Stimulated activated CD4-positive, alpha-beta T cell treated with anti-CD3 and anti-CD28 coated beads, Interleukin-2, amount 100 ng/mL, for 4 hours (primary cell): ENCODE results near the gene MIPOL1.

Experiments used
- DNase-seq: peaks from one replicate; pipeline ENCODE4 v3.0.0-alpha.2; 2020; ENCODE audit warnings: low read depth

MIPOL1 gene

DNA sequence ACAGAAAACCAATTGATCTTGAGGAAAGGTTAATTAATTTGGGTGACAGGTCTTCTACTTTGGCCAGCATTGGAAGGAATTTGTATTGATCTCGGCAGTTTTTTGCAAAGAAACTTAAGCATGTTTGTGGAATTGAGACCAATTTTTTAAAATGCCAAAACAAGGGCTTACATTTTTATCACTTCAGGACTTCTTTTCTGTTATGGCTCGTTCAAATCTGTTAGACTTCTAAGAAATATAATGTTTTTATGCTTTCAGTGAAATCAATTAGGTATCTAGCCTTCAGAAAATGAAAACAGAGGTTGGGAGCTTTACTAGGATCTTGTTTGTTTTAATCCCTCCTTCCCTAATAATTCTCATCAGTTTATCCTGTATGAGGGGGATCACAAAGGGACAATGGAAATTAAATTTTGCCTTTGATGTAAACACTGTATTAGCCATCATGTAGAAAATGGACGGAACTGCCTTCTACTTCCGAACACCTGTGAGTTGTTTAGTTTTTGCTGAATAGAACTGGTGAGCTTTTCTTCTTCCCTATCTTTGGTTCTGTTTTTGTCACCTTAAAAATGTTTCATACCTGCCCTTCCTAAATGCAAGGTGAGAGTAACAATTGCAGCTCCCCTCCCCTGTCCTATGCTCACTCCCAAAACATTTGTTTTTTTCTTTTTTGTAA lies 389.5 kb downstream of the MIPOL1 start:
- no peak for DNase-seq

DNA sequence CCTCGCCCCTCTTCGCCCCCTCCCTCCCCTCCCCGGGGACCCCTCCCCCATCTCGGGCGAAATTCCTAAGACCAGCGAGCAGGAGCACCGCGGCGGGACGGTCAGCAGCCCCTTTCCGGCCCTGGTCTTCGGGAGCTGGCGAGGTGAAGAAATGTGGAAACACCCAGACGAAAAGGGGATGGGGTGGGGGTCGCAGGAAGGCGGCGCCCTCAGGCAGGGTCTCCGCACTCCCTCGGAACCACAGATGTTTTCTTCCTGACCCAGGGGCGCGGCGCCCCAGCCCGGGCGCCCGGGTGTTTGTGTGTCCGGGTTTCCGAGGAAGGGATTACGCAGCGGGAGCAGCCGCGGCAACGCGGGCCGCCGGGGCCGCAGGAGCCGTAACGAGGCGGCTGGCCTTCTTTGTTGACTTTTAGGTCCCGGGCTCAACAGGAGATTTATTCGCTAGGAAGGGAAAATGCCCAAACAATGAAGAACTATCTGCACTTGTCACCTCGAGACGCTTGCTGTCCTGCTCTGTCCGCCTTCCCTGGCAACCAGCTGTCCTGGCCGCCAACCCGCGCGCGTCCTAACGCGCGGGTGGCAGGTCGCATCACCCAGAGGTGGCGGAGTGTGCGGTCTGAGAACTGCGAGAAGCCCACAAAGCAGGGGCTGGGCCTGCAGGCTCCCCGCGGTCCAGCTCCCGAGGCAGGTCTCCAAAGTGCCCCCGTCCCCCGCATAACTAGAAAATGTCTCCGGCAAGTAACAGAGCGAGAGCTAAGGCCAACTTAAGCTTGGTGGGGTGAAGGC lies 390.3 kb downstream of the MIPOL1 start:
- DNase-seq = no peak

DNA sequence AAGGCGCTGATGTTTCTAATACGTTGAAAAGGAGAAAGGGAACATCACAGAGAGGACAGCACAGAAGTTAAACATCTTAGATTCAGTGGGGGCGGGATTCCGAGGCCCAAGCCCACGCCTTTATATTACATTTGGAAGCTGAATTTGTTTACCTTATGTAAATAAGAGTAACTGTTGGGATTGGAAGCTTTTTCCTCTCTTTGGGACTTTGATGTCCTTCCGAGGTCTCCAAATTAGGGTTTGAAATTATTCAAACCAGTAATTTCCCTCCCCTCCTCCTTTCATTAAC lies 390.9 kb downstream of the MIPOL1 start:
- no peak for DNase-seq

DNA sequence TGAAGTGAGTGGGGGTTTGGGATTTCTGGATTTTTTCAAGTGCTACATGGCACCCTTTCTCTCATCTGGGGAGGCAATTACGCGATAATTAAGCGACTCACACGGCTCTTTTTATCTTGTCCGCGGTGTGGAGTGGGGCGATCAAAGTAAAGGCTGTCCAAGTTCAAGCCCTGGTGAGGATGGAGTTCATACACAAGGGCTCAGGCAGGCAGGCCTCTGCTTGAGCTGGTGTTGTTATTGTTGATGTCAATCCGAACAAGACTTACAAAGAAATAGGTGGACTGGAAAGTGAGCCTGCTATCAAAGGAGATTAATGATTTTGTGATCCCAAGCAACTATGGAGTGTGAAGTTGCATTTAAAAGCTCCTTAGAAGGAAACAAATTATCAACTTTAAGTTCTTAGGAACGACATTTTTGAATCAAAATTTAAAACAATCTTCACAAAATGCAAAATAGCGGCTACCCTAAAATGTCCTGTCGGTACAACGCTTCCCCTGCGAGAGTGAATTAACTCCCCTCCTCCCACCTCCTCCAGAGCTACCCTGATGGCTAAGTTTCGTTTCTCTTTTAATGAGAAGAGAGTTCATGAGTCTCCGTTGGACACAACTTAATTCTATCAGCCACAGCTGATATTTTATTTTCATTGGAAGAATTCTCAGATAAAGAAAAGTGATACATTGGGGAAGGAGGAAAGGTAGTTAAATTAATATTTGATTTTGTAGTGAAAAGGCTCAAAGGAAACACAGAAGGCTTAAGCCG lies 391.4 kb downstream of the MIPOL1 start:
- DNase-seq = no peak

DNA sequence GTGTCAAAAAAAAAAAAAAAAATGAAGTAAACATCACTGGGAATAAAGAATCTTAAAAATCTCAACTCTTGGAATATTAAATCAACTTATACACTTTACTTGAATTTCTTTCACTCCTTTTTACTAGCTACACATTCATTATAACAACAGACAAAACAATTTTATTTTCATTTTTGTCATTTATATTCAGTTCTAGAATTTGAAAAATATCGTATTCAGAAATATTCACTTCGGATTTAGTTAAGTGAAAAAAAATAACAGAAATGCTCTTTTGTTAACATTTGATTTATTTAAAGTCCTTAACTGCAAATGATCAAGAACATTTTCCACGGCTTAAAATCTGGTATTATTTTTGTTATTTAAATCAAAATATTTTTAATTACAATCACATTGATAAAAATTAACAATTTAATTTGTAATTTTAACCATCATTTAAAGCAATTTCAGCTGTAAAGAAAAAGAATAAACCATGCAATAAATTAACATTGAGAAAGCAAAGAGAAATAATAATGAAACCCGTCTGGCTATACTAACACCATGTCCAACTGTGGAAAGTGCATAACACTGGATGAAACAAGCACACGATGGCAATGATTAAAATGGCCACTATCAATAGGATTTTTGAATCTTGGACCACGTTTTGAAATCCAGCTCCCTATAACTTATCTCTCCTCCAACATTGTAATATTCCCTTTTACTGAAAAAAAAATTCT lies 392.1 kb downstream of the MIPOL1 start:
- no peak for DNase-seq

- no peak for DNase-seq
Observed at GRCh38 chr14:37590428-37591139, 392.8 kb downstream of the MIPOL1 start.

DNA sequence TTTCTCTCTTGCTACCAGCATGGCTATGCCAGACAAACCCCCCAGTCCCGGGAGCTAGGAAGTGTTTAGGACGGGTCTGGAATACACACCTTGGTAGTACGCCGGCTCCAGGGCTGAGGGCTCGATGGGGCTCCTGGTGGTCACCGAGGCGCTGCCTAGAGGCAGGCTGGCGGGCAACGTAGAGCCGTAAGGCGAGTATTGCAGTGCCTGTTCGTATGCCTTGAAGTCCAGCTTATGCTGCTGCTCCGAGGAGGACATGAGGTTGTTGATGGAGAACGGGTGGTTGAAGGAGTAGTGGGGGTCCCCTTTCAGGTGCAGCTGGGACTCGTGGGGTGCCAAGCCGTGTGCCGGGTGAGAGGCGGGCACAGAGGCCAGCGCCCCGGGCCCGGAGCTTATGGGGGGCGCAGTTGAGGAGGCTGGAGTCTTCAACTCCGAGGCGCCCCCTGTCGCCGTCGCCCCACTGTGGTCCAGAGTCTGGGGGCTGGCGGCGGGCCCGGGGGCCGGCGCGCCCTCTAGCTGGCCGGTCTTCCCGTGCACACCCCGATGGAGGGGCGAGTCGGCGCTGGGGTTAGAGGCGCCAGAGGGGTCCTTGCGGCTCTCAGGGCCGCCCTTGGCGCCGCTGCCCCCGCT lies 393.7 kb downstream of the MIPOL1 start:
- no peak for DNase-seq

DNA sequence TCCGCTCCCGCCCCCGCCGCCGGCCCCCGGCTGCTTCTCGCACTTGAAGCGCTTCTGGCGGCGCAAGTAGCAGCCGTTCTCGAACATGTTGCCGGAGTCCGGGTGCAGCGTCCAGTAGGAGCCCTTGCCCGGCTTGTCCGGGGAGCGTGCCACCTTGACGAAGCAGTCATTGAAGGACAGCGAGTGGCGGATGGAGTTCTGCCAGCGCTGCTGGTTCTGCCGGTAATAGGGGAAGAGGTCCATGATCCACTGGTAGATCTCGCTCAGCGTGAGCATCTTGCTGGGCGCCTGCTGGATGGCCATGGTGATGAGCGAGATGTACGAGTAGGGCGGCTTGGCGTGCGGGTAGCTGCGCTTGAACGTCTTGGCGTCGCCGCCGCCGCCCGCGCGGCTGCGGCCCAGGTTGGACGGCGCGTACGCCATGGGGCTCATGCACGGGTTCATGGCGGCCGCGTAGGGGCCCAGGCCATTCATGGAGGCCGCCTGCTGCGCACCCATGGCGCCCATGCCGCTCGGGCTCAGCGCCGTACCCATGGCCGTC lies 394.3 kb downstream of the MIPOL1 start:
- DNase-seq = no peak

DNA sequence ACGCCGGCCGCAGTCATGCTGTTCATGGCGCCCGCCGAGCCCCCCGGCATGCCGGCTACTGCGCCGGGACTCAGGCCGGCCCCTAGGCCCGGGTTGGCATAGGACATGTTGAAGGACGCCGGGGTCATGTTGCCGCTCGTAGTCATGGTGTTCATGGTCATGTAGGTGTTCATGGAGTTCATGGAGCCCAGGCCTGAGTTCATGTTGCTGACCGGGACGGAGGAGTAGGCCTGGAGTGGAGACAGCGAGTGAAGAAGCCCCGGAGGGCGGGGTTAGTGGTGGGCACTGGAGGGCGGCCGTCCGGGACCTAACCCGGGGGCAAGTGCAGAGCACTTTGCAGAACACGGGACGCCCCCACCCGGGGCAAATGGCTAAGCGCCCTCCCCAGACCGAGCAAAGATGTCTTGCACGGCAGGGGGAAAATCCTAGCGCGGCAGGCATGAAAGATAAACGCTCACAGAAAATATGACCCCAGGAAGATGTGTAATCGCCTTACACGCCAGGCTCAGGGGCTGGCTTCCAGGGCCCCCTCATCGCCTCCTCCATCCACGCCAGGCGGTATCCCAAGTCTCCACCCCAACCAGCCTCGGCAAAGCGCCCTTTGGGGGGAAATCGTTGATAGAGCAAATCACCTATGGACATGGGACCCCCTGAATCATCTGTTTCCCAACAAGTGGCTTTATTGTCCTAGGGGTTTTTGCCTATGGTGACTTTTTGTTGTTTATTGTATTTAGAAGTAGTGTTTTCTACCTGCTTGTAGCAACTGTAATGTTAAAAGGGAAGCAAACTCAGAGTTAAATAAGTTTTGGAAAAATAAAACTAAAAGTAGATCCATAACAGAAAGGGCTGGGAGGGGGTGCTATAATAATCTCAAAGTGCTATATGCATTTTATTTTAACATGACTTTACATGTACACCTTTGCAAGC lies 395.0 kb downstream of the MIPOL1 start:
- no peak for DNase-seq

DNA sequence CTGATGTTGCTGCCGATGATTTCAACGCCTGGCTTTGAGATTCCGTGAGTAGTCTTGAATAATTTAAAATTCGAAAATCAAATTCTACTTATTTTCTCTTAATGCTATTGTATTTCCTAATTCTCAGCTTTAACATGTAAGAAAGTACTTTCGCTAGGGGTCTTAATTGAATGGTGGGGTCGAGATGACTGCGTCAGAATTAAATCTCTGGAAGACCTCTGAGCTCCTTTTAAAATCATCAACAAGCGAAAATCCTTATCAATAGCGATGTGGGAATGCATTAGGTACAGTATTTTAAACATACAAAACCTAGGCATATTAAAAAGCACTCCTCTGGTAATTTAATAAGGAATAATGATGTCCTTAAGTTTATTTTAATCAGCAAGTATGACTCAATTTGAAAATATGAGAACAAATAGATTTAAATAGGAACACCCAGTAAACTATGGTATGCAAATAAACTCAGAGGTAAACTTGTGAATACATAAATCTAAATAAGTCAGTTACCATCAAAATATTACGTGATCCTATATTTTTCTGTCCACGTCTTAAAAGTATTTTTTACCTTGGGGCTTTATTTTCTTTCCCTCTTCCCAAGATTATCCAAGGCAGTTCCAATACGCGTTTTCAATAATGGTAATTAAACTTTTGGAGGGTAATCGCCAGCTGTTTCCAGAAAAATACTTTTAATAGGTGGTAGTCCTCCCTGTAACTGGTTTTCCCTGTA lies 395.9 kb downstream of the MIPOL1 start:
- DNase-seq = no peak

DNA sequence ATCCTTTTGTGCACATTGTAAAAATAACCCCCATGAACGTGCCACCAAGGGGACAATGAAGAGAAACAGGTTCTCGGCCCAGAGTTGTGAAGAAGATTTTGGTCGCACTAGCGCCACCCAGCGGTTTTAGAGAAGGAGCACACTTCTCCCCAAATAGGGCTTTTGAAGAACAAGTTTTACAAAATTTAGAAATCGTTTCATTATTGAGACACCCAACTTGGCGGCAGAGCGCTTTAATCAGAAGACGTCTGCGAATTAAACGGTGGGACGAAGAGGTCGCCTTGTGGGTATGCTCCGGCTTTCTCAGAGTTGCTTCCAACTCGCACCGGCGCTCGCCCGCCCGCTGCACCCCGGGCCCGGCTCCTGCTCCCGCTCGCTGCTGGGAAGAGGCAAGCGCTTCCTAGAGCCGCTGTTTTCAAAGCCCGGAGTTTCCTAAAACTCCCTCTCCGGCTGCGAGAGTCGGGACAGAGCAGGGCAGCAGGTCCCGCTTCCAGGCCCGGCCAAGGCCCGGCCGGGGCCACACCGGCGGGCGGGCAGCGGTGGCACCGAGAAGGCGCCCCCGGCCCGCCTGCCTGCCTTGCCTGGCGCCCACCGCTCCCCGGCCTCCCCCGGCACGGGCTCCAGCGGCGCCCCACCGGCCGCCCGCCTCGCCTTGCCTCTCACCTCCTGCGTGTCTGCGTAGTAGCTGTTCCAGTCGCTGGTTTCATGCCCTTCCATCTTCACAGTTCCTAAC lies 396.7 kb downstream of the MIPOL1 start:
- no peak for DNase-seq

- no peak for DNase-seq
Observed at GRCh38 chr14:37594971-37595808, 397.5 kb downstream of the MIPOL1 start, which contains the start of the genes FOXA1 and TTC6. FOXA1 (minus strand) TSS chr14:37595249; CDS start chr14:37594972, 277 bp downstream. TTC6 (plus strand) TSS chr14:37595629; CDS start chr14:37622065, 26,436 bp downstream.

DNA sequence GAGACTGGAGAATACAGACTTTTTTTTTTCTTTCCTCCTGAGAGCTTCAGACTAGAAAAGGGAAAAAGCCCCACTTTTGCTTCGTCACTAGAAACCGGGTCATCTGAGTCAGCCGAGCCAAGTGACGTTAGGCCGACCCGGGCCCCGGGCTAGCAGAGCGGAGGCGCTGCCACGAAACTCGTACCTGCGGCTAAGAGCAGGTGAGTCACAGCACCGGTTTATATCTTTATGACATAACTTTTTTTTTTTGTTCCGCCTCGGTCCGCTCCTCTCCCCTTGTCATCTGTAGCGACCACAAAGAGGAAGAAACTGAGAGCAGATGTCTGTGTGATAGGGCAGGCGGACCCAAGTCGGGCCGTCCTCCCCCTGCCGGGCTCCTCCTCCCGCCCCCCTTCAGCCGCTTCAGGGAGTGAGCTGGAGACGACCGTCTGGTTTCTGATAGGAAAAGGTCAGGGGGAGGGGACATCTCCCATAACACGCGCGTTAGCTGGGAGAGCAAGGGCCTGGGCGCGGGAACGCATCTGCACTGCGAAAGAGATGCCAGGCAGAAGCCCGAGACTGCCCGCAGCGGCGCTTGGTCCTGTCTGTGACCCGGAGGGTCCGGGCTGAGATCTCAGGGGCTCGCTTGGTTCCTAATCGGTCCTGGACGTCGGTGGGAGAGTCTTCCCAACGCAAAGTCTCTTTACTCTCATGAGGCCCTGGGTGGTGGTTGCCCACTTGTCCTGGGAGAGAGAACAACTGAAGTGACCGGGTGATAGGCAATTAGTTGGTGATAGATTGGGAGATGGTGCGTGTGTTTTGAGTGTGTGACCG lies 398.3 kb downstream of the MIPOL1 start:
- DNase-seq = peak; percentile 69

DNA sequence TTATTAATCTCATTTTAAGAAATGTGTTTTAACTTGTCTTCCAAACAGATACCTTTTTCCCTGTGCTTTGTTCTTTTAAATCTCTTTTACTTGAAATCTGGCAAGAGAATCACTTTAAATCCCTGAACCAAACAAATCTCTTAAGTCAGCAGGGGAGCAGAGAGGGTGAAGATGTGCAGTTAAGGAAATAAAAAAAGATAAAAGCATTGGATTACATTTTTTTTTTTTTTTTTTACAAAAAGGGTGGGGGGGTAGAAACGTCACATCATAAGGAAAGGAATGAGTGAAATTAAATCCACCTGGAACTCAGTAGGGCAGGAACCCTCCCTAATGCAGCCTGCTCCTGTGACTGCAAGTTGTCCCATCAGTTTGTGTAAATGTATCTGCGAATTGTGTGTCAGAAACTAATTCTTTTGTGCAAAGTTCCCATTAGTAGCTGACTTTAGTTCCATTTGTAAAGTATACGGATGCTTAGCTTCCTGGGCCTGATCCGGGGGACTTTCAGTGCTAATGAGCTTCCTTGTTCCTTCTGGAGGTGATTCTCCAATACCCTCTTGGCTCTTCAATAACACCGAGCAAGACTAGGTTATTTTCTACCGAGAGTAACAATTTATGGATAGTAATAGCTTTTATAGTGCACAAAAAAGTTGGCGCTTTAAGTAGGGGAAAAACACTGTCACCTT lies 399.2 kb downstream of the MIPOL1 start:
- DNase-seq = no peak

- no peak for DNase-seq
Observed at GRCh38 chr14:37597538-37597913, 399.8 kb downstream of the MIPOL1 start.
